Dendritic cell treated with granulocyte-macrophage colony-stimulating factor and Interleukin-4, amounts not matched to agents 40 ng/mL and 50 ng/mL, for 4 days (primary cell): ENCODE results near the gene ZNF362.

ENCODE experiments used
- H3K27ac Mint-ChIP-seq: one replicate; pipeline ENCODE4 v1.8.0; 2022; ENCODE audit warnings: mild to moderate bottlenecking, mixed read lengths
- H3K27me3 Mint-ChIP-seq: one replicate; pipeline ENCODE4 v1.8.0; 2022; ENCODE audit warnings: mild to moderate bottlenecking, mixed read lengths
- H3K36me3 Mint-ChIP-seq: one replicate; pipeline ENCODE4 v1.8.0; 2022; ENCODE audit warnings: low read depth, mixed read lengths
- H3K4me1 Mint-ChIP-seq: one replicate; pipeline ENCODE4 v1.8.0; 2022; ENCODE audit warnings: low read depth, mixed read lengths
- H3K4me3 Mint-ChIP-seq: one replicate; pipeline ENCODE4 v1.8.0; 2022; ENCODE audit warnings: mild to moderate bottlenecking, moderate library complexity, mixed read lengths
- H3K9me3 Mint-ChIP-seq: one replicate; pipeline ENCODE4 v1.8.0; 2022; ENCODE audit warnings: mixed read lengths
- intact Hi-C: fragments of 100-400 bp; cut with micrococcal nuclease; formaldehyde crosslinking; loops from one replicate; pipeline ENCODE4 v1.15.0; 2022

Gene ZNF362

GRCh38 chr1:33343539-33343938 is 87.2 kb downstream of the ZNF362 start:
- no peak overlapping the region for H3K27ac Mint-ChIP-seq
- peaks cover 36% of the 10 kb centered on the region for H3K36me3 Mint-ChIP-seq
- peaks cover 67% of the 10 kb centered on the region for H3K4me1 Mint-ChIP-seq

GRCh38 chr1:33344896-33345560 is 88.7 kb downstream of the ZNF362 start:
- H3K27ac Mint-ChIP-seq = no peak overlapping the region
- H3K9me3 Mint-ChIP-seq = no peaks in the 10 kb centered on the region
- intact Hi-C loops = no loop called here

More at GRCh38 chr1:33343539-33343938, 87.2 kb downstream of the ZNF362 start:
- intact Hi-C loops = no loop called here
- no peak overlapping the region for H3K4me3 Mint-ChIP-seq
- H3K27me3 Mint-ChIP-seq = no peaks in the 10 kb centered on the region
- no peaks in the 10 kb centered on the region for H3K9me3 Mint-ChIP-seq

GRCh38 chr1:33346533-33346926 is 90.2 kb downstream of the ZNF362 start:
- Mint-ChIP-seq H3K36me3 (peaks cover 36% of the 10 kb centered on the region), H3K4me3 (no peak overlapping the region), H3K4me1 (peaks cover 55% of the 10 kb centered on the region), H3K9me3 (no peaks in the 10 kb centered on the region), H3K27me3 (no peaks in the 10 kb centered on the region), H3K27ac (peak overlapping the region; percentile 41)
- intact Hi-C loops = no loop called here

More at GRCh38 chr1:33344896-33345560, 88.7 kb downstream of the ZNF362 start:
- Mint-ChIP-seq H3K27me3 (no peaks in the 10 kb centered on the region), H3K4me3 (no peak overlapping the region), H3K36me3 (peaks cover 43% of the 10 kb centered on the region), H3K4me1 (peaks cover 57% of the 10 kb centered on the region)

- peak overlapping the region; percentile 62 for H3K4me3 Mint-ChIP-seq
- peaks cover 30% of the 10 kb centered on the region for H3K36me3 Mint-ChIP-seq
- H3K4me1 Mint-ChIP-seq = peaks cover 49% of the 10 kb centered on the region
- H3K27me3 Mint-ChIP-seq = no peaks in the 10 kb centered on the region
- H3K9me3 Mint-ChIP-seq = no peaks in the 10 kb centered on the region
- intact Hi-C loops = no loop called here
- peak overlapping the region; percentile 41 for H3K27ac Mint-ChIP-seq
Measured at GRCh38 chr1:33346927-33347649, 90.8 kb downstream of the ZNF362 start.

- intact Hi-C loops = no loop called here
- H3K9me3 Mint-ChIP-seq = no peaks in the 10 kb centered on the region
- H3K4me3 Mint-ChIP-seq = peak overlapping the region; percentile 62
Measured at GRCh38 chr1:33347650-33347992, 91.3 kb downstream of the ZNF362 start.

GRCh38 chr1:33348194-33348593 is 91.9 kb downstream of the ZNF362 start:
- H3K27ac Mint-ChIP-seq = peak overlapping the region; percentile 87

More at GRCh38 chr1:33347650-33347992, 91.3 kb downstream of the ZNF362 start:
- peaks cover 26% of the 10 kb centered on the region for H3K36me3 Mint-ChIP-seq
- no peaks in the 10 kb centered on the region for H3K27me3 Mint-ChIP-seq
- H3K27ac Mint-ChIP-seq = peak overlapping the region; percentile 41
- H3K4me1 Mint-ChIP-seq = peaks cover 44% of the 10 kb centered on the region

GRCh38 chr1:33348676-33349080 is 92.4 kb downstream of the ZNF362 start:
- peak overlapping the region; percentile 89 for H3K4me3 Mint-ChIP-seq
- peaks cover 24% of the 10 kb centered on the region for H3K36me3 Mint-ChIP-seq
- H3K4me1 Mint-ChIP-seq = peaks cover 39% of the 10 kb centered on the region
- intact Hi-C loops = no loop called here
- no peaks in the 10 kb centered on the region for H3K9me3 Mint-ChIP-seq
- H3K27me3 Mint-ChIP-seq = no peaks in the 10 kb centered on the region
- H3K27ac Mint-ChIP-seq = peak overlapping the region; percentile 87

More at GRCh38 chr1:33348194-33348593, 91.9 kb downstream of the ZNF362 start:
- Mint-ChIP-seq H3K27me3 (no peaks in the 10 kb centered on the region), H3K9me3 (no peaks in the 10 kb centered on the region), H3K36me3 (peaks cover 22% of the 10 kb centered on the region), H3K4me3 (peak overlapping the region; percentile 89), H3K4me1 (peaks cover 39% of the 10 kb centered on the region)
- intact Hi-C loops = no loop called here

GRCh38 chr1:33349081-33349759 is 92.9 kb downstream of the ZNF362 start:
- Mint-ChIP-seq H3K9me3 (no peaks in the 10 kb centered on the region), H3K27ac (peak overlapping the region; percentile 87), H3K4me1 (peaks cover 39% of the 10 kb centered on the region), H3K36me3 (peaks cover 27% of the 10 kb centered on the region), H3K4me3 (peak overlapping the region; percentile 89), H3K27me3 (no peaks in the 10 kb centered on the region)
- intact Hi-C loops = no loop called here

GRCh38 chr1:33349778-33350610 is 93.7 kb downstream of the ZNF362 start:
- Mint-ChIP-seq H3K27me3 (no peaks in the 10 kb centered on the region), H3K27ac (peak overlapping the region; percentile 93), H3K4me1 (peaks cover 39% of the 10 kb centered on the region), H3K9me3 (no peaks in the 10 kb centered on the region), H3K36me3 (peaks cover 35% of the 10 kb centered on the region), H3K4me3 (peak overlapping the region; percentile 89)
- intact Hi-C loops = no loop called here
